Left forelimb (tissue), 1 donor: ENCODE data around the gene LEUTX.
"Not testable (repeated sequence)": the region's sequence is repeated elsewhere in the genome, so short reads cannot be mapped to it uniquely, and the experiment has no call there.

Source experiments
- DNase-seq: peaks from one replicate; pipeline ENCODE4 v3.0.0-alpha.2; 2018; ENCODE audit warnings: low spot score

The LEUTX gene, protein sequence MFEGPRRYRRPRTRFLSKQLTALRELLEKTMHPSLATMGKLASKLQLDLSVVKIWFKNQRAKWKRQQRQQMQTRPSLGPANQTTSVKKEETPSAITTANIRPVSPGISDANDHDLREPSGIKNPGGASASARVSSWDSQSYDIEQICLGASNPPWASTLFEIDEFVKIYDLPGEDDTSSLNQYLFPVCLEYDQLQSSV

DNA sequence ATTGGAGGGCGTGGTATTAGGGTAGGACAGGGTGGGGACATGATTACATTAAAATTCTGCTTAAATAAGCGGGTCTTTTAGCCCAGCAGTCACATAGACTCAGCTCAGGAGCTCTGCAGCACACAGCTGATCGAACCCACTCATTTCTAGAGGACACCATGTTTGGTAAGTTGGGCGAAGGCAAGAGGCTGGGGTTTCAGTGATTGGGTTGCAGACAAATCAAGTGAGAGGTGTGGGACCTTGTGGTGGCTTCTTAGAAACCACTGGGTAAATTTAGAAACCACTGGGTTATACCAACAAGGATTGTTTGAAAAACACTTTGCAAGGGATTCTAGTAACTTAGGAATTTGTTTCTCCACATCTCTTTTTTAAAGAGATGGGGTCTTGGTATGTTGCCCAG, at the start of gene LEUTX:
LEUTX (plus strand) TSS at position 92 of the 400 bp plus-strand sequence; CDS start at position 159, 67 bp downstream.
- DNase-seq, result no peak

DNA sequence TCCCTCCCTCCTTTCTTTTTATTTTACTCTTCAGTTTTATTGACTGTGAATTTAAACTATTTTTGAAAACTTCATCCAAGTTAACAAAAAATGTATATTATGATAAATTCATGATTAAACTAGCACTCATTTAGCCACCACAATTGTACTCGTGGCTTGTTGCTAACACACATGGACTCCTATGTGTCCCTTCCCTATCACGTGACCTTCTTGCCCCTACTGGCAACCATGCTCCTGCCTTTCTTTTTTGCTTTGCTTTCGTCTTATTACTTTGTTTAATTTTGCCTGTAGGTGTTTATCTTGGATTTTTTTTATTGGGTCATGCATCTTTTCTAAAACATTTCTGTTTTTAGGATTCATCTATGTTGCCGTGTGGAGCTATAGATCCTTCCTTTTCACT, 49.1 kb upstream of the LEUTX start:
- no peak for DNase-seq

DNA sequence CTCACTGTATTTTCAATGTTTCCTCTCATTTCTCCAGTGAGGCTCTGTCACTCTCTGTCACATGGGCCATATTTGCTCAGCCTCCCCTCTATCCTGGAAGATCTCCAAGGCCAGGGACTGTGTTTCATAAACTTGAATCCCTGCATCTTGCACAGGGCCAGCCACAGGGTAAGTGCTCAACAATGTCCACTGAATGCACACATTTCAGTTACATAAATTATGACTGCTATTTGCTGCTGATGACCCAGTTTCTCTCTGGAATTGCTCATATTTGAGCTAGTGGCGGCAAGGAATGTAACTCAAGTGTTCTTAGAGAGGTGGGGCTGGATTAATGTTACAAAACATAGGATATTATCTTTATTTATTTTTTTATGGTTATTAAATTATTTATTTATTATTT, 47.0 kb upstream of the LEUTX start:
- DNase-seq, result no peak

DNA sequence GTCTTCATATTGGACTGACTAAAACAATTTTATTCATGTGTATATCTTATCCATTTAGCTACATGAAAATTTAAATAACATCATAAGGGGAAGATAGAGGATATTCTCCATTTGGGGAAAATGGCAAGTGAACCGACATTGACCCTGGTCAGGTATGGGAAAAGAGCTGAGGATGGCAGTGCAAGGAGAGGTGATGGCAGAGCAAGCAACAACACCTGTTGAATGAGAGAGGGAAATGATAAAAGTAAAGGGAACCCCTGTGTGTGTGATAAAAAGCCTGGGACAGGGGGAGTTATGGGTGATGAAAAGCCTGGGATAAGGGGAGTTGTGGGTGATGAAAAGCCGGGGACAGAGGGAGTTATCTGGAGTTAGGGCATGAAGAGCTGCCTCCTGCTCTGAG, 44.8 kb upstream of the LEUTX start:
- DNase-seq, result no peak

DNA sequence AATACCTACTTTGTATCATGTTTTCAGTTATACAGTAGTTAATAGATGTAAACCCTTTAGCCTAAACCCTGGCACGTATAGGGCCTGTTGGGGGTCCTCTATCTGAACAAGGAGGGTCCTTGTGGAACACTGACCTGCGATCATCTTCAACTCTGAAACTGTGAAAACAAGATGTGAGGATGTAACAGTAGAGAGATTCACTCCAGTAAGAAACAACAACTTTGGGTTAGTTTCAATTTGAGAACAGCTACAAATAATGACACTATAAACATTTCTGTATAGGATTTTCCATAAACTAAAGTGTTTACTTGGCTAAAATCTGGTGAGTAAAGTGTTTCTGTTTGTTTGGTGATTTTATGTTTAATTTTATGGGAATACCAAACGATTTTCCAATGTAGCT, 43.0 kb upstream of the LEUTX start:
- no peak for DNase-seq

DNA sequence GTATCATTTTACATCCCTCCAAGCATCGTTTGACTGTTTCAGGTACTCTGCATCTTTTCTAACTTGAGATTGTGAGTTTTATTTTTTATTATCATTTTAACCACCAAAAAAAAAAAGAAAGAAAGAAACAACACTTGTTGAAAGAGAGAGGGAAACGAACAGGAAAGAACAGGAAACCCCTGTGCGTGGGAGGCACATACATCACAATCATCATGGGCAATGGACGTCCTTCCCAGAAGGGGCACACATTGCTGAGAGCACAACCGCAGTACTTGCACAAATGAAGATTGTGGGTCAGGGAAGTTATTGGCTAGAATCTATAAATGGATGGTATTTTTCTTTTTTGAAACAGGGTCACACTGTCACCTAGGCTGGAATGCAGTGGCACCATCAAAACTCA, 42.6 kb upstream of the LEUTX start:
- no peak for DNase-seq

DNA sequence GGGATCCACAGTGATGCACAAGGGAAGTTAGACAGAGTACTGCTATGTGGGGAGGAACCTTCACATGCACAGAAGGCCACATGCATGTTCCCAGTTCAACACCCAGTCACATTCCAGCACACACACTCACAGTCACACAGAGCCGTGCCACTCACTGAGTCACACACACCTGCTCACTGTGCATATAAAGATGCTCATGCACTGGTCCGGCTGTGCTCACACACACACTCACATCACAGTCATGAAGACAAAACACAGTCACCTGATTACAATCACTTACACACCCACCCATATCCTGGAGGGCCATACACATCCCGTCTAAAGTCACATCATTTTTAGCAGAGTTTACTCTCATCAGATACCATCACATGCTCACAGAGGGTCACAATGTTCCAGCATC, 41.3 kb upstream of the LEUTX start:
- DNase-seq, result no peak

DNA sequence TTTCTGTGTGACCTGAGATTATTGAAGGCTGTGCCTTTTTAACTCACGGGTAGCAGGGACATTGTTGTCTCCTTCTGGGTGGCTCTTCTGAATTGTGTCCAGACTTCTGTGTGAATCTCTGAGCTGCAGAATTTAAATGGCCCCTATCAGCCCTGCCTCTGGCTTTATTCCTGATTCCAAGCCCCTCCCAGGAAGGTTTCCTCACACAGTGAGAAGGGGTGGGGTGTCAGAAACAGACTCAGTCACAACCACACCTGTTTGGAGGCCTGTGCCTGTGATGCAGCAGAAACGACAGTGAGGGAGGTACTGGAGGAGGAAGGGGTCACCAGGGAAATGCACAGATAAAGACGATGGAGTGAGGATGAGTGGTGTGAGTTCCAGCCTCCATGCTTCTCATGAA, 40.8 kb upstream of the LEUTX start, which contains the start of gene CLC:
CLC (minus strand) TSS at position 139 of the 400 bp plus-strand sequence; CDS start at position 62, 77 bp downstream.
- no peak for DNase-seq

DNA sequence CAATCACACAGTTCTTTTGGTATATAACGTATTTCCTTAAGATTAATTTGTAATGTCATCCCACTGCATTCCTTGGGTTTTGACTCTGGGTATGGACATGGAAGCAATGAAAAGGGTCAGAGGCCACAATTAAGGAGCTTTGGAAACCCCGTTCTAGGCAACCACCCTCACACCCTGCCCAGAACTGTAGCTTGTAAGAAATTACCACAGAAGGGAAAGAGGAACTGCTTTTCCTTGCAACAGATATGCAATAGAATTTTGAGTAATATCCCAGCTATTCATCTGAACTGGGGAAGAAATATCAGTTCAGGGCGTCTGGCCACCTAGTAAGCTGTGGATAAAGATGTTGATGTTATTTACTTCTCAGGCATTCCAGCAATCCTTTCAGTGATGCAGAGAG, 39.8 kb upstream of the LEUTX start:
- DNase-seq, result no peak

DNA sequence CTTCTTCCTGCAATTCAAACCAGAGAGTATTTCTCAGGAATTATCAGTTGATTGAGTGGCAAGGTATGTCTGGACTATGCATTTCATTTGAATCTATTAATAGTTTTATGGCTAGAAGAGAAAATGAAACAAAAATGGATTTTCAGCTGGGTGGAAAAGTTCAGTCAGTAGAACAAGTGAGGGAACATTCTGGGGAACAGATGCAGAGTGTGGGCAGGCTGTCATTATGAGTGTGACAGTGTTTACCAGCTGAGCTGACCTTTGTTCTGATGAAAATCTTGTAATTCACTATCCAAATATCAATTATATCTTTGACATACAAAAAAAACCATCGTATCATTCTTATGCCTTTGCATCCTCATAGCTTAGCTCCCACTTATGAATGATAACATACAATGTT, 38.3 kb upstream of the LEUTX start:
- DNase-seq, result no peak

DNA sequence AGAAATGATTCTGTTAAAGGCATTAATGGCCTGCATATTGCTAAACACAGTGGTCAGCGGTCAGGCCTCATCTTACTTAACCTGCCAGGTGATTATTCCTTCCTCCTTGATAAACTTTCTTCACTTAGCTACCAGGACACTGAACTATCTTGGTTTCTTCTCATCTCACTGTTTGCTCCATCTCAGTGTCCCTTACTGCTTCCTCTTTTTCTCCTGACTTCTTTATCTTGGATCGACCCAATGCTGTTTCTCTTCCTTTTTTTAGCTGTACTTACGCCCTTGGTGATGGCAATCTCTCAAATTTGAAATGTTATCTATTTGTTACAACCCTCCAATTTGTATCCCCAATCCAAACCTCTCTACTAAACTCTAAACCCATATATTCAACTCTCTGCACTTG, 33.0 kb upstream of the LEUTX start:
- no peak for DNase-seq

DNA sequence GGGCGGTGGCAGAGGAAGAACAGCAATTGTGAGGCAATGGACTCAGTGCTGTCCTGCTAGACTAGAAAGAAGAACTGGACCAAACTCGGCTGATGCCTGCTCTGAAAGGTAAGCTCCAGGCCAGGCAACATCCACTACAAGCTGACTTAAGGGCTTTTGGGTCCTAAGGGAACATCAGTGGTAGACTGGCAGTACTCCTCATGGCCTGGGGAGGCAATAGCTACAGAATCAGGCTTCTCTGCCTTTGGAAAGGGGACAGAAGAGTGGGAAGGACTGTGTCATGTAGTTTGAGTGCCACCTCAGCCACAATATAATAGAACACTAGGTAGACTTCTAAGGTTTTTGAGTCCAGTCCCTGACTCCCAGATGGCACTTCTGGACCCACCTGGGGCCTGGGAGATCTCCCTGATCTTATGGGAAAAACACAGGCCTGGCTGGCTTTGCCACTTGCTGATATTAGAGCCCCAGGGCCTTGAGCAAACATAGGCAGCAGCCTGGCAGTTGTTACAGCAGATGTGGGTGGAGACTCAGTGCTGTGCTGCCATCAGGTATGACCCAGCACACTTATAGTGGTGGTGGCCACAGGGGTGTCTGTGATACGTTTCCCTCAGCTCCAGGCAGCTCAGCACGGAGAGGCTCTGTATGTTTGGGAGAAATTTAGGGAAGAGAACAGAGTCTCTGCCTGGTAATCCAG, 31.7 kb upstream of the LEUTX start:
- no peak for DNase-seq

DNA sequence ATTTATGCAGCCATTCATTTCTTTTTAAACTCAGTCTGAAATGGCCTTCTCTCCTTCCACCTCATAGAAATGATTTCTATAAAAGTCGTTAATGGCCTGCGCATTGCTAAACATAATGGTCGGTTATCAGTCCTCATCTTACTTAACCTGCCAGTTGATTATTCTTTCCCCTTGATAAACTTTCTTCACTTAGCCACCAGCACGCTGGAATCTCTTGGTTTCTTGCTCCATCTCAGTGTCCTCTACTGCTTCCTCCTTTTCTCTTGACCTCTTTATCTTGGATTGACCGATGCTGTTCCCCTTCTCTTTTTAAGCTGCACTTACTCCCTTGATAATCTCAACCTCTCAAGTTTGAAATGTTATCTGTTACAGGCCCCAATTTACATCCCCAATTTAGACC, 28.7 kb upstream of the LEUTX start:
- DNase-seq, result no peak

DNA sequence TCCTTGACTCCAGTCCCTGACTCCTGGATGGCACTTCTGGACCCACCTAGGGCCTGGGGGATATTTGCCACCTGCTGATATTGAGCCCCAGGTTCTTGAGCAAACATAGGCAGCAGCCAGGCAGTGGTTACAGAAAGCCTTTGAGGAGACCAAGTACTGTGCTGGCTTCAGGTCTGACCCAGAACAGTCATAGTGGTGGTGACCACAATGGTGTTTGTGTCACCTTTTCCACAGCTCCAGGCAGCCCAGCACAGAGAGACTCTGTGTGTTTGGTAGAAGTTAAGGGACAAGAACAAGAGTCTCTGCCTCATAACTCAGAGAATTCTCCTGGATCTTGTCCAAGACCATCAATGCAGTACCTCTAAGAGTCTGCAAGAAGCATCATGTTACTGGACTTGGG, 26.3 kb upstream of the LEUTX start:
- DNase-seq, result no peak

DNA sequence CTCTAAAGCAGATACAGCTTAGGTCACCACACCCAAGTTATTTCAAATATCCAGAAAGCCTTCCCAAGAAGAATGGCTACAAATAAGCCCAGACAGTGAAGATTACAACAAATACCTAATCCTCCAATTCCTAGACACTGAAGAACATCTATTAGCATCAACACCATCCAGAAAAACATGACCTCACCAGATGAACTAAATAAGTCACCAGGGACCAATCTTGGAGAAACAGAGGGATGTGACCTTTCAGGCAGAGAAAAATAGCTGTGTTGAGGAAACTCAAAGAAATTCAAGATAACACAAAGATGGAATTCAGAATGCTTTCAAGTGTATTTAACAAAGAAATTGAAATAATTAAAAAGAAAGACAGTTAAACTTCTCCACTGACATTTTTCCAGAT, 25.9 kb upstream of the LEUTX start:
- DNase-seq, result no peak

DNA sequence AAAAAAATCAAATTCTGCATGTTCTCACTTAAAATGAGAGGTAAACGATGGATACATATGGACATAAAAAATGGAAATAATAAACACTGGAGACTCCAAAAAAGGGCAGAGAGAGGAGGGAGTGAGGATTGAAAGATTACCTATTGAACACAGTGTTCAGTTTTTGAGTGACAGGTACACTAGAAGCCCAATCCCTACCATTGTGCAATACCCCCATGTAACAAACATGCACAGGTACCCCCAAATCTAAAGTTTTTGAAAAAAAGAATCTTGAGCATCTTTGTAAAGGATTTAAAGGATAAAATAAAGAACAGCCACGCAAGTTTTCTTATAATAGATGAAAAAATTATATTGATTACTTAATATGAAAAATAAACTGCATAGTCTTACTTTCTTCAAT, 24.1 kb upstream of the LEUTX start:
- DNase-seq, result no peak

DNA sequence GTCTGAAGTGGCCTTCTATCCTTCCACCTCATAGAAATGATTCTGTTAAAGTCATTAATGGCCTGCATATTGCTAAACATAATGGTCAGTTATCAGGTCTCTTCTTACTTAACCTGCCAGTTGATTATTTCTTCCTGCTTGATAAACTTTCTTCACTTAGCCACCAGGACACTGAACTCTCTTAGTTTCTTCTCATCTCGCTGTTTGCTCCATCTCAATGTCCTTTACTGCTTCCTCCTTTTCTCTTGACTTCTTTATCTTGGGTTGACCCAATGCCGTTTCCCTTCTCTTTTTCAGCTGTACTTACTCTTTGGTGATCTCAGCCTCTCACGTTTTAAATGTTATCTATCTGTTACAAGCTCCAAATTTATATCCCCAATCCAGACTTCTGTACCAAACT, 23.7 kb upstream of the LEUTX start:
- DNase-seq, result no peak

DNA sequence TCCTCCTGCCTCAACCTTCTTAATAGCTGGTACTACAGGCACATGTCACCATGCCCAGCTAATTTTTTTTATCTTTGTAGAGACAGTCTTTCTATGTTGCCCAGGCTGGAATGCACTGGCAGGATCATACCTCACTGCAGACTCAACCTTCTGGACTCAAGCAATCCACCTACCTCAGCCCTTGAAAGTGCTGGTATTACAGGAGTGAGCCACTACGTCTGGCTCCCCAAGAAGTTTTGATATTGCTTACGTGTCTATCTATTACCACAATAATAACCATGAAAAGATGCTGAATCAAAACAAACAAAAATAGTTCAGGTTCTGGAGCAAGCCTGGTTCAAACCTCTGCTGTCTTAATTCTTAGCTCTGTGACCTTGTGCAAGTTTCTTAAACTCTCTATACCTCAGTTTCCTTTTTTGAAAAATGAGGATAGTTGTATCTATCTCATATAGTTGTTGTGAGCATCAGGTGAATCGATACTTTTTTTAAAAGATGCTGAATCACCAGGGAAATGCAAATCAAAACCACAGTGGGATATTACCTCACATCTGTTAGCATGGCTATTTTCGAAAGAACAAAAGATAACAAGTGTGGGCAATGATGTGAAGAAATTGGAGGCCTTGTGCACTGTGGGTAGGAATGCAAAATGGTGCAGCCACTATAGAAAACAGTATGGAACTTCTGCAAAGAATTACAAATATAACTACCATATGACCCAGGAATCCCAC, 19.0 kb upstream of the LEUTX start:
- DNase-seq, result no peak

DNA sequence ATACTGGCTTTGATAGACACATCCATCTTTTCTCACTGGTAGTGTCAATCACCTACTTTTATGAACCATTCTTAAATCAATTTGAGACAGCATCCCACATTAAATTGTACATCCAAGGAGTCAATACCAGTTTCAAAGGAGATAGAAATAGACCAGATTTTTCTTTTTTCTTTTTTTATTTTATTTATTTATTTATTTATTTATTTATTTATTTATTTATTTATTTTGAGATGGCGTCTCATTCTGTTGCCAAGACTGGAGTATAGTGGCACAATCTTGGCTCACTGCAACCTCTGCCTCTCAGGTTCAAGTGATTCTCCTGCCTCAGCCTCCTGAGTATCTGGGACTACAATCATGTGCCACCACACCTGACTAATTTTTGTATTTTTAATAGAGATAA, 16.8 kb upstream of the LEUTX start:
- DNase-seq, result not testable (repeated sequence)

DNA sequence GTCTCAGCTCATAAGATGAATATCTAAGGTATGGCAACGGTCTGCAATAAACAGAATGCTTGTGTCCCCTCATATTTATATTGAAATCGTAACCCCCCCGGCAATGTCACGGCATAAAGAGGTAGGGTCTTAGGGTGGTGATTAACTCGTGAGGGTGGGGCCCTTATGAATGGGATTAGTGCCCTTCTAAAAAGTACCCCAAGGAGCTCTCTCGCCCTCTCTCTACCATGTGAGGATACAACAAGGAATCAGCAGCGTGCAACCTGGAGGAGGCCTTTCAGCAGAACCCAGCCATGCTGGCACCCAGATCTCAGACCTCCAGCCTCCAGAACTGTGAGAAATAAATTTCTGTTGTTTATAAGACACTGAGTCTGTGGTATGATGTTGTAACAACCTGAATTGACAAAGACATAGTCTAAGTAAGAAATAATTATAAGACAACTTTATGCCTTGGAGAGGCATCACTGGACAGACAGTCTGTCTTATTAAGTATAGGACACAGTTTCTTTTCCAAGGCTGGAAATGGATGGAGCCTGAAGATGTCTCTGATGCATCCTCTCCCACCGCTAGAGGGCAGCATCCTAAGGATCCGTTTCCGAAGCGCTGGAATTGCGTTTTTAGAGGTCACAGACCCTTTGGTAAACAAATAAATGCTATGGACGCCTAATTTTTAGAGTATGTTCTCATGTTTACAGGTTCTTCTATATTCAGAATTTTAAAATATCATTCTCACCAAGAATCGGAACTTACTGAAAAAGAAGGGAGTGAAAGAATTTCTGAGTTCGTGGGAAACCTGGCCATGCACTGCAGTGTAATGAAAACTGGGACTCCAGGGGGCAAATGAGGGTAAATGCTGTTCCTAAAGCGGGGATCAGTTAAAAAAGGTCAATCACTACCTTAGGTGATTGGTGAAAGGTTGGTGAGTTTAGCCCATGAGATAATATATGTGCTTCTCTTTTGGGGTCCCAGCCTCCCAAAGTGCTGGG, 13.3 kb upstream of the LEUTX start:
- no peak for DNase-seq

DNA sequence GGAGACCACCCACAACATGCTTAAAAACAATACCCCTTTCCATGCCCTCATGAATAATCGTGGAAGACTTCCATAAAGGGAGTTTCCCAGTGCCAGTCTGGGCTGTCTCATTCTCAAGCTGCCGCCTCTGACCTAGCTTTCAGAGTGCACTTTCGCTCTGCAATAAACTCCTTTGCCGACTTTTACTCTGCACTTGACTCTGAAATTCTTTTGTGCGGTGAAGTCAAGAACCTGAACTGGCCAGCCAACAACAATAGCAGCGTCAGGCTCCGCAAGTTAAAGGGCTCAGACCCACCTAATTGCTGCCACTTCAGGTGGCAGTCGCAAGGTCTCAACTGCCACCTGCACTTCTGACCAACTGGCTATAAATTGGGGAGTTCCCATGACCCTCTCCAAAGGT, 10.3 kb upstream of the LEUTX start:
- DNase-seq, result no peak

DNA sequence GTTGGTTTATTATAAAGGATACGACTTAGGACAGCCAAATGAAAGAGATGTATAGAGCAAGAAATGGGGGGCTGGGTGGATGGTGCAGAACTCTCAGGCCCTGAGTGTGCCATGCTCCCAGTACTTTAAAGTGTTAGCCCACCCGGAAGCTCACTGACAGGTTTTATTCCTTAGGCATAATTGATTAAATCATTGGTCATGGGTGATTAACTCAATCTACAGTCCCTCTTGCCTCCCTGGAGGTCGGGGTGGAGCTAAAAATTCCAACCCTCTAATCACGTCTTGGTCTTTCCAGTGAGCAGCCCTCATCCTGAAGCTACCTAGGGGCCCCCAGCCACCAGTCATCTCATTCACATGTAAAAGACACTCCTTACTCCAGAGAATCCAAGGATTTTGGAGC, 9.9 kb upstream of the LEUTX start:
- DNase-seq, result no peak
